GF-D8 (cell line): ENCODE results near the gene EML5.

Experiments
- DNase-seq: peaks from one replicate; lab custom pipeline; 2025; lab: John Stamatoyannopoulos, UW

Gene EML5

DNA sequence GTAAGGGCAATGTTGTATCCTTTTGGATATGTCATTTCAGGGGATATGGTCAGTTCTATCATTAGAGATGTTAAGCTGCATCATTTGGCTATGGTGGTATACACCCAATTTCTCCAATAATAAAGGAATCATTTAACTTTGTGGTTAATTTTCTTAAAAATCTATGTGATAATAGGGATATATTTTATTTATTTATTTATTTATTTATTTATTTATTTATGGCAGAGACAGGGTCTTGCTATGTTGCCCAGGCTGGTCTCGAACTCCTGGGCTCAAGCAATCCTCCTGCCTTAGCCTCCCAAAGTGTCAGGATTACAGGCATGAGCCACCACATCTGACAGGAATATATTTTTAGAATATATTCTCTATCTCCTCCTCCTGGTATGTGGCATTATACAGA is 85.7 kb downstream of the EML5 start:
- DNase-seq, result no peak

DNA sequence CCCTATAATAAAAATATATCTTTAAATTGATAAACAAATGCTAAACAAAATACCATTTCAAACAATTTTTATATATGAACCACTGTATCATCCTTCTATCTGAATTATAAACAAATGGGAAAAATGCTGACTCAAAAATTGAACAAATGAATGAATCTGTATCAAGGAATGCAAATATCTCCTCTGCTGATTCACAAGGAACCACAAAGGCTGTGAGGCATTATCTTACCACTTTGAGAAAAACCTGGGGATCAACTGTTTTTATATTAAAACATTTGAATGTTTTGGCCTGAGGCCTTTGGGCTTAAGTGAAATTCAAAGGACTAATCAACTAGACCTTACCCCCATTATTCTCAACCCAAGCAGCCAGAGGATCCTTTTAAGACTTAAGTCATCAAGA is 86.3 kb downstream of the EML5 start:
- DNase-seq, result no peak

DNA sequence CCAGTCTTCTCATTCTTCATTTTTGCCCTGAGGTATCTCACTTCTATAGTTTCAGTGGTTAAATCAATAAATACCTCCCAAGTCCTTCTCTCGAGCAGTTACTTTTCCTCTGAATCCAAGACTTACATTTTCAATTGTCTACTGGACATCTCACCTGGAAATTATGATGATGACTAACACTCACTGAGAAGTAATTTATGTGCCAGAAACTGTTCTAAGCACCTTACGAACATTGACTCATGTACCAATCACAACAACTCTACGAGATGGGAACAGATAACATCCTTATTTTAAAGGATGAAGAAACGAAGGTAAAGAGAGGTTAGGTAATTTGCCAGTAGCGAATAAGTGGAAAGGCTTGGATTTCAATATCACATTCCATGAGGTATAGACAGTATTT is 94.1 kb downstream of the EML5 start:
- no peak for DNase-seq

DNA sequence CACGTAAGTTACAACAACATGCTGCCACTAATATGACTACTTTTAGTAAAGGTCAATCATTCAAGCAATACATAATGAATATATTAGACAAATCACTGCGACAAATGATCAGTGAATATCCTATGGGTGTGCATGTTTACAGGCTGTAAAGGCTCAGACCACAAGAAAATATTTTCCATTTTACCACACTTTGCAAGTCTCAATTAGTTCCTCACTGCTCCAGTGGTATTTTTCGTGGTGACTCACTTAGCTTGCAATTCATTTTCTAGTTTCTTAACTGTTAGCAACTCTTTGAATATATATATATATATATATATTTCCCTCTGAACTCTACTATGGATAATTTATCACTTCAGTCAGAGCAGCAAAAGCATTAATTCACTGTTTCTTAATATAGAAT is 96.9 kb downstream of the EML5 start:
- DNase-seq, result no peak

DNA sequence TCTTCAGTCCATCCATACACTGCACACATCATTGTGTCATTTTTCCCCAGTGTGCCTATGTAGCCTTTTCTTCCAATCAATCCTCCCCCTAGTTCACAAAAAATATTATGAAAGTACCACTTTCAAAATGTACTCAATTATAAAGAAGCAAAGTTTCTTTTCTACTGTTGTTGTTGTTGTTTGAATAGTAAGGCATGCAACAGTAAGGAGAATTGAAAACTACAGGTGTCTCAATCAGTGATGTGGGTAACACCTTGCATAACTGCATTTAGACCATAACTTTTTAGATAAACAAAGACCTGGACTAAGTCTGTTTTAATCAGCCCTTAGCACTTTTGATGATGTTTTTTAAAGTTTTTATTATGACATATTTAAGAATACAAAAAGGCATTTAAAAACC is 104.4 kb downstream of the EML5 start:
- DNase-seq, result no peak

DNA sequence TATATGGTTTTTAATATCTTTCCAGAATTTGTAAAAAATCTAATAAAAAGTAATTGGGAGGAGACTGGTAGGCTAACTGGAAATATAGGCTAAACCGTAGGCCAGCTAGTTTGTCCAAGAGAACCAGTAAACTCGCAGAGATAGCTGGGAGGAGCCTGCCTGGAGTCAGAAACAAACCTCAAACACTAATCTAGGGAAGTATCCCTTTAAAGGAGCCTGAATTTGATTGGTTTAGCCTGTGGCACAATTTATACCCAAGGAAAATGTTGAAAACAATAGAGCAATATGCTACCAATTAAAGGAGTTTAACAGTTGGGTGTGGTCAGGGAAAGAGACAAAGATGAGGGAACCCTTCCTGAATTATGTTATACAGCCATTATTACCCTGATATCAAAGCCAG is 109.6 kb downstream of the EML5 start:
- no peak for DNase-seq

DNA sequence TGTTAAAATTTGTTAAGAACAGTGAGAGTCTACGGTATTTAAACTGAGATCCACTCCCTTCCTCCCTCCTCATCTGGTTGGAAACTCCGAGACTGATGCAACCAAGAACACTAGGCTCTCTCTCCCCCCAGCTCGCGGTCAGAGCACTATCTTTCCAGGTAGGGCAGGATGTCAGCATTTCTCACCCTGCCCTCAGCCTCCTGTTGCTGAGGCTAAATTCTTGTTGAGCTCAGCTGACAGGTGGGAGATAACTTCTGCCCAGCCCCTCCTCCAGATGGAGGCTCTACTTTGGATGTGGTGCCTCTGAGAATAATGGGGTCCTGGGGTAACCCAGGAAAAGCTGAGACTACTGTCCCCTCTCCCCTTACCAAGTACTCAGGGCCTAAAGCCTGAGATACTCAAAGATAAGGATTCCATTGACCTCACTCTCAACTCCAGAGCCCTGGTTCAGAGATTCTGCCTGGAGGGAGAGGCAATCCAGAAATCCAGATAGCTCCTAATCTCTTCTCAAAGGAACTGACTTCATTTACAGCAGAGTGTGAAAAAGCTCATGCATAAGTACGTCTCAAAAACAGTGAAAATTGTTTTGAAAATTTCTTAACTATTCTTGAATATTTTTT is 110.1 kb downstream of the EML5 start:
- no peak for DNase-seq

GRCh38 chr14:88681755-88682494 is 110.8 kb downstream of the EML5 start:
- no peak for DNase-seq

DNA sequence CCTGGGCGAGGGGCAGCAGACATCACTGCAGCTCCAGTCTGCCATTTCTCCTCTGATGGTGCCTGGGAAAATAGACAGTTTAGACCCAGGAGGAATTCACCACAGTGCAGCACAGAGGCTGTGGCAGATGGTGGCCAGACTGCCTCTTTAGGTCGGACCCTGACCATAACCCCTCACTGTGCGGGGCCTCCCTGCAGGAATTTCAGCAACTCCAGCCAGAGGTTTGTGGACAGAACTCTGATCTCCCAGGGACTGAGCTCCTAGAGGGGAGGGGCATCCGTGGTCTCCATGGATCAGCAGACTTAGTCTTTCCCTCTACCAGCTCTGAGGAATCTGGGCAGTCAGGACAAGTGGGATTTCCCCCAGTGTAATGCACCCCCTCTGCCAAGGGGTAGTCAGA is 123.4 kb downstream of the EML5 start:
- DNase-seq, result no peak

GRCh38 chr14:88668448-88669116 is 124.2 kb downstream of the EML5 start:
- DNase-seq, result no peak

GRCh38 chr14:88667555-88668273 is 125.0 kb downstream of the EML5 start:
- DNase-seq, result no peak

GRCh38 chr14:88660056-88660455 is 132.7 kb downstream of the EML5 start:
- no peak for DNase-seq

DNA sequence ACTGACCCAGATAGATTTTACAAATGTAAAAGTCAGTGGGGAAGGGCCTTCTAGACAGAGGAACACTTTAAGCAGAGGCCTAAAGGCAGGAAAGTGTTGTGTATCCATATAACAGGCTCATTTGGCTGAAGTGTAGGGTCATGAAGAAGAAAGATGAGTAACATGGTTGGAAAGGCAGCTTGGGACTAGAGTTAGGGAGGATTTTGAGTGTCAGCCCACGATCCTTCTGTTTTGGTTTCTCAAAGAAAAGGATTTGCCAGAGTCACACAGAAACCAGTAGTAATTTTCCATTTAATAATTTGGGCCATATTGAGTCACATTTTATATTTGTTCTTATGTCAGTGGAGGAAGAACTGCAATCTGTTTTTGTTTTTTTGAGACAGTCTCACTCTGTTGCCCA is 153.5 kb downstream of the EML5 start:
- no peak for DNase-seq

- no peak for DNase-seq
Observed at GRCh38 chr14:88632512-88632911, 160.2 kb downstream of the EML5 start.

DNA sequence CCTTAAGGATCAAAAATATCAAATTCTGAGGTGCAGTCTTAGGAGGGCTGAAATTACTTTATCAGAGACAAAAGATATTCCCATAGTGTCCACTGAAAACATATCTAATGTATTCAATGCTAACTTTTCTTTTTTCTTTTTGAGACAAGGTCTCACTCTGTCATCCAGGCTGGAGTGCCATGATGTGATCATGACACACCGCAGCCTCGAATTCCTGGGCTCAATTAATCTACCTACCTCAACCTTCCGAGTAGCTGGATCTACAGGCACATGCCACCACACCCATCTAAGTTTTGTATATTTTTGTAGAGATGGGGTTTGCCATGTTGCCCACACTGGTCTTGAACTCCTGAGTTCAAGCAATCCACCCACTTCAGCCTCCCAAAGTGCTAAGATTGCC is 161.7 kb downstream of the EML5 start:
- no peak for DNase-seq

DNA sequence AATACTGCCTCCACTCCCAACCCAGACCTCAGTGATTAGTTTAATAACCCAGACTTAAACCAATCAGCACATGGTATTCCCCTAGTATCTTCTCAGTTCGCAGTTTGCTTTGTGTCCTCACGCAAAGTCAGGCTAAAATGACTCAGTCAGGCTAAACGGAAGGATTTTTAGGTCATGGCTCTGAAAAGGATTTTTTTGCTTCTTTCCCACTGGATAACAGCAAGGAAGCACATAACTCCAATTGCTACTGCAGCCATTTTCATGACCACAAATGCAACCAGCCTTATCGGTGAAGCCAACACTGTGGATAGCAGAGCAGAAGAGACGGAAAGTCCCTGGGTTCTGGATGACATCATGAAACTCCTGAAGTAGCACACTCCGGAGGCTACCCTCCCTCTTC is 162.2 kb downstream of the EML5 start:
- DNase-seq, result no peak

- no peak for DNase-seq
Observed at GRCh38 chr14:88628462-88628861, 164.3 kb downstream of the EML5 start.

- no peak for DNase-seq
Observed at GRCh38 chr14:88628033-88628432, 164.7 kb downstream of the EML5 start.

GRCh38 chr14:88625671-88626070 is 167.1 kb downstream of the EML5 start:
- no peak for DNase-seq

DNA sequence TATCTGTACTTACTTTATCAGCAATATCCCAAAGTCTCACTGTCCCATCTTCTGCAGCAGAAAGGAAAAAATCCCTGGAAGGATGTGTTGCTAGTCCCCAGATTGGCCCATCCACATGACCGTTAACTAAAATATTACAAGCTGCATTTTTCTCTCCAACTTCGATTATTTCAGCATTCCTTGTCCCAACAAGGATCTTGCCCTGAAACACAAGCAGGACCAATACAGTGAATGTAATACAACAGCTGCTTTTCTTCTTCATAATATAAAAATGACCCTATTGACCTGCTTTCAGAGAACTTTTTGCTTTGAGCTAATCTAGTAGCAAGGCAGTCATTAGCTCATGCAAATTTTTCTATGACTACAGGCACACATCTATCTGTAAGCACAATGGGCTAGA is 171.7 kb downstream of the EML5 start:
- no peak for DNase-seq

GRCh38 chr14:88618476-88618875 is 174.3 kb downstream of the EML5 start:
- no peak for DNase-seq

GRCh38 chr14:88617479-88617878 is 175.3 kb downstream of the EML5 start:
- DNase-seq, result no peak

- DNase-seq, result no peak
Observed at GRCh38 chr14:88616697-88617096, 176.1 kb downstream of the EML5 start.
